ENCODE measurements around the gene CRYL1. TPM values are rescaled to one million over a fixed set of nuclear protein-coding genes. Genes with fewer than 3 reads are reported as not detected.

The CRYL1 gene
- total RNA-seq, 3 donors from 2014 or later (not counting 1 experiment from before 2014, with no cell fraction given), result 13.4 to 15.8 (median 14.9) TPM

- H3K9me3 ChIP-seq (ENCODE audit: control insufficient read depth, insufficient read depth, low read length), result no peaks in the 10 kb centered on the region
- Mint-ChIP-seq H3K36me3 (no peaks in the 10 kb centered on the region), H3K4me1 (peaks cover 0 to 6% of the 10 kb centered on the region in 2 donors), H3K4me3 (no peak overlapping the region), H3K27ac (no peak overlapping the region), H3K9me3 (peaks cover 4% of the 10 kb centered on the region in 2 donors), H3K27me3 (ENCODE audit: low read depth in 2 of 2) (no peaks in the 10 kb centered on the region)
- intact Hi-C loops (cut with micrococcal nuclease), result no loop called here
- no peaks in the 10 kb centered on the region for H3K36me3 ChIP-seq (ENCODE audit: control insufficient read depth, insufficient read depth, low read length)
- TF ChIP-seq, protein P1, sequence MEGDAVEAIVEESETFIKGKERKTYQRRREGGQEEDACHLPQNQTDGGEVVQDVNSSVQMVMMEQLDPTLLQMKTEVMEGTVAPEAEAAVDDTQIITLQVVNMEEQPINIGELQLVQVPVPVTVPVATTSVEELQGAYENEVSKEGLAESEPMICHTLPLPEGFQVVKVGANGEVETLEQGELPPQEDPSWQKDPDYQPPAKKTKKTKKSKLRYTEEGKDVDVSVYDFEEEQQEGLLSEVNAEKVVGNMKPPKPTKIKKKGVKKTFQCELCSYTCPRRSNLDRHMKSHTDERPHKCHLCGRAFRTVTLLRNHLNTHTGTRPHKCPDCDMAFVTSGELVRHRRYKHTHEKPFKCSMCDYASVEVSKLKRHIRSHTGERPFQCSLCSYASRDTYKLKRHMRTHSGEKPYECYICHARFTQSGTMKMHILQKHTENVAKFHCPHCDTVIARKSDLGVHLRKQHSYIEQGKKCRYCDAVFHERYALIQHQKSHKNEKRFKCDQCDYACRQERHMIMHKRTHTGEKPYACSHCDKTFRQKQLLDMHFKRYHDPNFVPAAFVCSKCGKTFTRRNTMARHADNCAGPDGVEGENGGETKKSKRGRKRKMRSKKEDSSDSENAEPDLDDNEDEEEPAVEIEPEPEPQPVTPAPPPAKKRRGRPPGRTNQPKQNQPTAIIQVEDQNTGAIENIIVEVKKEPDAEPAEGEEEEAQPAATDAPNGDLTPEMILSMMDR (IDR thresholded peaks at IDR 0.05), result no peak
- H3K4me1 ChIP-seq (ENCODE audit: control insufficient read depth, insufficient read depth, low read length), result no peaks in the 10 kb centered on the region
- 68% methylated on average over 30 of the region's 30 CpGs for WGBS (ENCODE audit: insufficient coverage)
- no peak overlapping the region for H3K27ac ChIP-seq (ENCODE audit: low read length)
- H3K4me3 ChIP-seq (ENCODE audit: low read length), result no peak overlapping the region
- H3K27me3 ChIP-seq (ENCODE audit: control insufficient read depth, insufficient read depth, low read length), result no peaks in the 10 kb centered on the region
- DNase-seq (no peak), ATAC-seq (no peak)
Observed at GRCh38 chr13:20394506-20394905, 131.2 kb downstream of the CRYL1 start.

DNA sequence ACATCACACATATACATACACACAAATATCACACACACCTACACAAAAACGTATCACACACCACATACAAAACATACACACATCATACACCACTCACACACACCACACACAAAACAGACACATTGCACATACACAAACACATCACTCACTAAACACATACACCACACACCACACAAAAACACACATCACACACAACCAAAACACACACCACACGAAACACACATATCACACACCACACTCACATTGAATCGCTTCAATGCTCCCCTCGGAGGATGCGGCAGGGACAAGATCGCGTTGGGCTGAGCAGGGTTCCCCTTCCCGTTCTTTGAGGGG, 131.5 kb downstream of the CRYL1 start:
- no peak for ATAC-seq
- Mint-ChIP-seq H3K27me3 (ENCODE audit: low read depth in 2 of 2) (no peaks in the 10 kb centered on the region), H3K36me3 (no peaks in the 10 kb centered on the region), H3K4me1 (peaks cover 0 to 6% of the 10 kb centered on the region in 2 donors), H3K27ac (no peak overlapping the region), H3K4me3 (no peak overlapping the region), H3K9me3 (peaks cover 4% of the 10 kb centered on the region in 2 donors)
- DNase-seq, result no peak
- Histone ChIP-seq H3K4me3 (ENCODE audit: low read length) (no peak overlapping the region), H3K9me3 (ENCODE audit: control insufficient read depth, insufficient read depth, low read length) (no peaks in the 10 kb centered on the region), H3K27ac (ENCODE audit: low read length) (no peak overlapping the region), H3K36me3 (ENCODE audit: control insufficient read depth, insufficient read depth, low read length) (no peaks in the 10 kb centered on the region), H3K27me3 (ENCODE audit: control insufficient read depth, insufficient read depth, low read length) (no peaks in the 10 kb centered on the region), H3K4me1 (ENCODE audit: control insufficient read depth, insufficient read depth, low read length) (no peaks in the 10 kb centered on the region)
- TF ChIP-seq, protein P1 (IDR thresholded peaks at IDR 0.05), result no peak
- 76% methylated on average over 8 of the region's 8 CpGs for WGBS (ENCODE audit: insufficient coverage)
- intact Hi-C loops (cut with micrococcal nuclease), result no loop called here

GRCh38 chr13:20393273-20394168, 132.1 kb downstream of the CRYL1 start:
- Histone ChIP-seq H3K36me3 (ENCODE audit: control insufficient read depth, insufficient read depth, low read length) (no peaks in the 10 kb centered on the region), H3K9me3 (ENCODE audit: control insufficient read depth, insufficient read depth, low read length) (no peaks in the 10 kb centered on the region), H3K4me3 (ENCODE audit: low read length) (no peak overlapping the region), H3K27ac (ENCODE audit: low read length) (no peak overlapping the region), H3K4me1 (ENCODE audit: control insufficient read depth, insufficient read depth, low read length) (no peaks in the 10 kb centered on the region), H3K27me3 (ENCODE audit: control insufficient read depth, insufficient read depth, low read length) (no peaks in the 10 kb centered on the region)
- Mint-ChIP-seq H3K4me3 (no peak overlapping the region), H3K27ac (no peak overlapping the region), H3K36me3 (no peaks in the 10 kb centered on the region), H3K9me3 (peaks cover 4% of the 10 kb centered on the region in 2 donors), H3K27me3 (ENCODE audit: low read depth in 2 of 2) (no peaks in the 10 kb centered on the region), H3K4me1 (peaks cover 0 to 6% of the 10 kb centered on the region in 2 donors)
- WGBS (ENCODE audit: insufficient coverage), result 98% methylated on average over 10 of the region's 10 CpGs
- TF ChIP-seq, protein P1 (IDR thresholded peaks at IDR 0.05), result no peak
- intact Hi-C loops (cut with micrococcal nuclease), result no loop called here
- DNase-seq, result no peak
- no peak for ATAC-seq

All from natural killer cell (primary cell).